Panc1 (cell line): ENCODE data around the gene PRKACA. TPM values are rescaled to one million over a fixed set of nuclear protein-coding genes. Genes with fewer than 3 reads are reported as not detected.

Experiments
- ATAC-seq: fragments of 200-7000 bp; cut with Tn5 transposase; 2 replicates; pipeline ENCODE4 v1.9.1; 2020; ENCODE audit warnings: mild to moderate bottlenecking, moderate library complexity
- BruUV-seq: library from RNA; stranded (reverse); fragments of 400-500 nt; replicated peaks from 2 replicates; lab custom pipeline; 2021; lab: Mats Ljungman, UMichigan
- CTCF ChIA-PET: fragments of 300-600 bp; sonication (Branson Sonifier 250); formaldehyde crosslinking; loops from one replicate; lab custom pipeline; 2022; ENCODE audit warnings: antibody characterized with exemption; lab: Charles Lee
- POLR2A ChIA-PET: fragments of 300-600 bp; sonication (Branson Sonifier 250); formaldehyde crosslinking; loops from one replicate; lab custom pipeline; 2022; ENCODE audit warnings: antibody characterized with exemption; lab: Charles Lee
- DNase-seq: peaks from one replicate; pipeline ENCODE4 v3.0.0-alpha.2; 2010; ENCODE audit warnings: low read depth, low spot score
- H3K27ac ChIP-seq: 2 replicates; pipeline ENCODE4 v1.5.1; 2011; ENCODE audit warnings: mild to moderate bottlenecking, low read length, inconsistent platforms
- H3K27me3 ChIP-seq: fragments of 200-500 bp; sonication (Bioruptor generic); 2 replicates; pipeline ENCODE4 v1.6.0; 2014; ENCODE audit warnings: low read length, inconsistent platforms; ENCODE audit not compliant: control insufficient read depth, insufficient read depth
- H3K36me3 ChIP-seq: fragments of 200-500 bp; sonication (Bioruptor generic); 2 replicates; pipeline ENCODE4 v1.5.1; 2014; ENCODE audit warnings: inconsistent platforms, mild to moderate bottlenecking, low read length, moderate library complexity; ENCODE audit not compliant: control insufficient read depth, insufficient read depth
- H3K4me1 ChIP-seq: 2 replicates; pipeline ENCODE4 v1.5.1; 2011; ENCODE audit warnings: inconsistent platforms, mild to moderate bottlenecking, low read length, moderate library complexity; ENCODE audit not compliant: control insufficient read depth, insufficient read depth
- H3K4me3 ChIP-seq, 2 experiments: 2 replicates each; pipeline ENCODE4 v1.5.1; 2011 to 2012; ENCODE audit warnings: low read depth in 2 of 2, low read length in 2 of 2, mild to moderate bottlenecking in 2 of 2, inconsistent platforms in 1 of 2, moderate library complexity in 1 of 2
- H3K9me3 ChIP-seq: fragments of 200-500 bp; sonication (Bioruptor generic); 2 replicates; pipeline ENCODE4 v1.5.1; 2014; ENCODE audit warnings: low read depth, mild to moderate bottlenecking, inconsistent platforms, low read length, moderate library complexity; ENCODE audit not compliant: control insufficient read depth, insufficient read depth
- CTCF ChIP-seq: fragments of 450-650 bp; IDR thresholded peaks from 2 replicates; pipeline ENCODE4 v1.5.1; 2017; ENCODE audit warnings: mild to moderate bottlenecking
- POLR2AphosphoS5 ChIP-seq: IDR thresholded peaks from 2 replicates; pipeline ENCODE4 v1.6.1; 2012; ENCODE audit warnings: mild to moderate bottlenecking, low read depth, low read length, moderate library complexity
- REST ChIP-seq, 2 experiments: IDR thresholded peaks; 2 replicates each; pipeline ENCODE4 v1.6.1; 2011 to 2012; ENCODE audit warnings: low read depth in 2 of 2, control low read depth in 1 of 2, low read length in 1 of 2, mild to moderate bottlenecking in 1 of 2, moderate library complexity in 1 of 2; ENCODE audit not compliant: insufficient read depth in 1 of 2
- SIN3A ChIP-seq: IDR thresholded peaks from 2 replicates; pipeline ENCODE4 v1.6.1; 2012; ENCODE audit warnings: low read depth, mild to moderate bottlenecking, low read length, moderate library complexity, borderline replicate concordance; ENCODE audit not compliant: insufficient read depth
- TCF7L2 ChIP-seq: IDR thresholded peaks from 2 replicates; pipeline ENCODE4 v1.6.1; 2011; ENCODE audit warnings: mild to moderate bottlenecking, low read depth, low read length, inconsistent platforms
- in situ Hi-C: cut with HindIII; loops from 2 replicates; pipeline ENCODE4 v1.10.0; 2016; ENCODE audit warnings: low sequenced_read_pairs, low pct_unique_long_range_greater_than_20kb
- intact Hi-C: fragments of 100-400 bp; cut with micrococcal nuclease; formaldehyde crosslinking; loops from one replicate; pipeline ENCODE4 v1.10.0; 2022; ENCODE audit not compliant: unreplicated experiment
- total RNA-seq: library from RNA; stranded (reverse); gene quantifications from one replicate; pipeline ENCODE4 v1.2.1, GENCODE V29; 2021; ENCODE audit not compliant: unreplicated experiment

The PRKACA gene
- total RNA-seq, 1 experiment from 2014 or later: 70.8 TPM

- 0 out of 2 replicates have a peak, but pooled peaks have one; percentile 18 for TF ChIP-seq TCF7L2
- no peak for TF ChIP-seq REST (IDR thresholded peaks at IDR 0.05; ENCODE audit: insufficient read depth in 1 of 2, low read depth in 2 of 2, low read length in 1 of 2)
- TF ChIP-seq CTCF: peak; percentile 93
- TF ChIP-seq POLR2AphosphoS5: peak; percentile 89; the same call in 1 of the 2 replicates
- TF ChIP-seq SIN3A: peak; percentile 97
- H3K36me3 ChIP-seq: peaks cover 6% of the 10 kb centered on the region; the same call in 1 of the 2 replicates
- H3K4me1 ChIP-seq: peaks cover 8% of the 10 kb centered on the region; the same call in 1 of the 2 replicates
- peak; percentile 93 for ATAC-seq
- H3K27me3 ChIP-seq: no peaks in the 10 kb centered on the region
- ChIA-PET POLR2A (interaction anchor here (0.5 to 0.7 kb wide), 4 partner anchors 12 to 276 kb away, joined by 3 to 12 read pairs (median 3); no protein-coding TSS in a partner anchor), CTCF (interaction anchor here (0.6 to 1.8 kb wide), 8 partner anchors 12 to 342 kb away, joined by 3 to 6 read pairs (median 5); no protein-coding TSS in a partner anchor)
- DNase-seq: peak; percentile 94
- H3K27ac ChIP-seq: peak within 1 kb of the TSS; percentile 81
- BruUV-seq: no TSS peak
- in situ Hi-C loops: no loop called here
- peak within 1 kb of the TSS; percentile 62 to 76 for H3K4me3 ChIP-seq
- H3K9me3 ChIP-seq: no peaks in the 10 kb centered on the region
- intact Hi-C loops: no loop called here
Measured at GRCh38 chr19:14136509-14137281, 19.1 kb upstream of the PRKACA start, which contains the start of gene ASF1B. Gene ASF1B, minus strand, starts transcription at chr19:14136589. Its CDS starts 133 bp downstream, at chr19:14136456.

GRCh38 chr19:14135985-14136508, 18.5 kb upstream of the PRKACA start:
- intact Hi-C loops: no loop called here
- peak overlapping the region; percentile 78 for H3K27ac ChIP-seq
- no peak; the same call in 1 of the 2 replicates for ATAC-seq

More at GRCh38 chr19:14135985-14136508, 18.5 kb upstream of the PRKACA start:
- Histone ChIP-seq H3K27me3 (no peaks in the 10 kb centered on the region), H3K36me3 (peaks cover 6% of the 10 kb centered on the region; the same call in 1 of the 2 replicates), H3K4me1 (peaks cover 8% of the 10 kb centered on the region; the same call in 1 of the 2 replicates), H3K9me3 (no peaks in the 10 kb centered on the region), H3K4me3 (peak overlapping the region; percentile 62 to 64)
- no TSS peak for BruUV-seq
- TF ChIP-seq CTCF (no peak), POLR2AphosphoS5 (no peak; the same call in 1 of the 2 replicates), REST (IDR thresholded peaks at IDR 0.05; ENCODE audit: insufficient read depth in 1 of 2, low read depth in 2 of 2, low read length in 1 of 2) (no peak), TCF7L2 (no peak), SIN3A (no peak)
- no peak for DNase-seq
- CTCF ChIA-PET: interaction anchor here (0.6 to 1.8 kb wide), 6 partner anchors 12 to 343 kb away, joined by 3 to 6 read pairs (median 5); no protein-coding TSS in a partner anchor
- in situ Hi-C loops: no loop called here
- POLR2A ChIA-PET: interaction anchor here (0.5 kb wide), 2 partner anchors 12 to 214 kb away, joined by 3 to 12 read pairs; no protein-coding TSS in a partner anchor
